GM21825 (cell line): ENCODE results near the gene FMN1.

ENCODE experiments used
- ATAC-seq: cut with Tn5 transposase; IDR thresholded peaks from one replicate; pipeline ENCODE4 v1.9.1; 2021; ENCODE audit warnings: mild to moderate bottlenecking, moderate library complexity; ENCODE audit not compliant: unreplicated experiment

FMN1 gene

DNA sequence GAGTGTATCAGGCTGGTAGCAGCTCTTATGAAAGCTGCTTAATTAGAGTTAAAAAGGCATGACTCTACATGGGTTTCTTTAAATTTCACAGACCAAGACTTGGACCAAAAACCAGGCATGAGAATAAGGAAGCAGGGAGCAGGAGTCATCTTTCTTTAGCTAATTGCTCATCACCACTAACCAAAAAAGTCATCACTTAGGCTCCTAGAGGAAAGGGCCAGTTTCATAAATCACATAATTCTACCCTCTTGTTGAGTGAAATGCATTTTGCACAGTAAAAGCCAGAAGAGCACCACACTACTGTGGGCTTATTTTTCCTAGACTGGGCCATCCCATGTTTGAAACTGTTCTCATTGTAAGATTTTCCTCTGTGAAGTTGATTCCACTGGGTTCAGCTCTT lies 301.1 kb downstream of the FMN1 start:
- ATAC-seq = no peak

- ATAC-seq = no peak
Observed at GRCh38 chr15:32889214-32889613, 305.3 kb downstream of the FMN1 start.

GRCh38 chr15:32888221-32888761 lies 306.2 kb downstream of the FMN1 start:
- ATAC-seq = no peak

DNA sequence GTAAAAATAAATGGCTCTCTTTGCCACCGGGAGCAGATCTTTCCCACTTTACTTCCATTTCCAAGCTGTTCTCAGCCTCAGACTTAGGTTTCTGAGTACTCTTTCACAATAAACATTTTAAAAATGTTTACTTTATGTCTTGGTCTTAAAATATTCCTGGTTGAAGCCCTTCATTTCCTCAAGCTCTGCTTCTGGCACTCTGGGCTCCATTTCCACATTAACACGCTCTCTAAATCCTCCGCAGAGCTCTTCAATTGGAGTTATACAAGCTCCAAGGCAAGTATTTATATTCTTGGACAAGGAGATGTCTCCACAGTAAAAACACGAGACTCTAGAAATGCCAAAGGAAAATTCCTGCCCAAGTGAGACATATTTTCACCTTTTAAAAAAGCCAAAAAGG lies 307.4 kb downstream of the FMN1 start:
- ATAC-seq = no peak

- ATAC-seq = no peak
Observed at GRCh38 chr15:32886459-32886858, 308.1 kb downstream of the FMN1 start.

GRCh38 chr15:32885713-32886112 lies 308.8 kb downstream of the FMN1 start:
- ATAC-seq = no peak

DNA sequence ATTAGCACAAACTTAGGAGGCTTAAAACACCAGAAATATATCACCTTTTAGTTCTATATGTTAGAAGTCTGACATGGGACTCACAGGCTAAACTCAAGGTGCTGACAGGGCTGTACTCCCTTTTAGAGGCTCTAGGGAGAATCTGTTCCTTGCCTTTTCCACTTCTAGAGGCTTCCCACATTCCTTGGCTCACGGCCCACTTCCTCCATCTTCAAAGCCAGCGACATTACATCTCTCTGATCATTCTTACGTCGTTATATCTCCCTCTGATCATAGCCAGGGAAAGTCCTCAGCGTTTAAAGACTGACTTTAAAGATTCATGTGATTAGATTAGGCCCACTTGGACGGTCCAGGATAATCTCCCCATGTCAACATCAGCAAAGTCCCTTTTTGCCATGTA lies 310.4 kb downstream of the FMN1 start:
- ATAC-seq = no peak

- no peak for ATAC-seq
Observed at GRCh38 chr15:32882955-32883354, 311.6 kb downstream of the FMN1 start.

GRCh38 chr15:32881528-32881927 lies 313.0 kb downstream of the FMN1 start:
- no peak for ATAC-seq

- ATAC-seq = no peak
Observed at GRCh38 chr15:32880642-32881041, 313.9 kb downstream of the FMN1 start.

DNA sequence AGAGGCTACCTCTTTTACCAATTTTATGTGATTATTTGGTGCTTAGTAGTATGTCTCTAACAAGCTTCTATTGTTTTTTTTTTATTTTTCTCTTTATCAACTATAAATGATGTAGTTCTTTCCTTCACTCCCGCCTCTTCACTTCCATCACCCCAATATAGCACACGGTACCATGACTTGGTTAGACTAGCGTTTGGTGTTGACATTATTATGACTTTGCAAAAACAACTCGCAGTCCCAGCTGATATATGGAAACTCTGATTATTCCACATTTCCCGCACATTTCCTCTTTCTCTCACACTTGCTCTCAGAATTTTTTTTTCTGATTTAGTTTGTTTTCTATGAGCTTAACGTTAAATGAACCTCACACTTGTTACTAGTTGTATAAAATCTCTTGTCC lies 314.5 kb downstream of the FMN1 start:
- ATAC-seq = no peak

GRCh38 chr15:32878869-32879805 lies 315.4 kb downstream of the FMN1 start:
- ATAC-seq = no peak

DNA sequence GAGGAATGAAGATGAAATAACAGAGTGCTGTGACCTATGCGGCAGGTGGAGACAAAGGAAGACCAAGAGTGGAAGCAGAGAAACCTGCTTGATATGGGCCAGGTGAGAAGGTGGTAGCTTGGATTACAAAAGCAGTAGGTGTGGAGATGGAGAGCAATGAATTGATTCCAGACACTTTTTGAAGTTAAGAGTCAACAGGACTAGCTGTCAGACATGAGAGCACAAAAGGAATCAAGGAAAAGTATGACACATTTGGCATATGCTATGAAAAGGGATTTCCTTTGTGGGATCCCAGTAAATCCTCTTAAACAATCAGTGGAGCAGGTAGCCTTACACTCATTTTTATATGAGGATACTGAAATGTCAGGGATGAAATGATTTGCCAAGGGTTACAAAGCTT lies 316.2 kb downstream of the FMN1 start:
- no peak for ATAC-seq

DNA sequence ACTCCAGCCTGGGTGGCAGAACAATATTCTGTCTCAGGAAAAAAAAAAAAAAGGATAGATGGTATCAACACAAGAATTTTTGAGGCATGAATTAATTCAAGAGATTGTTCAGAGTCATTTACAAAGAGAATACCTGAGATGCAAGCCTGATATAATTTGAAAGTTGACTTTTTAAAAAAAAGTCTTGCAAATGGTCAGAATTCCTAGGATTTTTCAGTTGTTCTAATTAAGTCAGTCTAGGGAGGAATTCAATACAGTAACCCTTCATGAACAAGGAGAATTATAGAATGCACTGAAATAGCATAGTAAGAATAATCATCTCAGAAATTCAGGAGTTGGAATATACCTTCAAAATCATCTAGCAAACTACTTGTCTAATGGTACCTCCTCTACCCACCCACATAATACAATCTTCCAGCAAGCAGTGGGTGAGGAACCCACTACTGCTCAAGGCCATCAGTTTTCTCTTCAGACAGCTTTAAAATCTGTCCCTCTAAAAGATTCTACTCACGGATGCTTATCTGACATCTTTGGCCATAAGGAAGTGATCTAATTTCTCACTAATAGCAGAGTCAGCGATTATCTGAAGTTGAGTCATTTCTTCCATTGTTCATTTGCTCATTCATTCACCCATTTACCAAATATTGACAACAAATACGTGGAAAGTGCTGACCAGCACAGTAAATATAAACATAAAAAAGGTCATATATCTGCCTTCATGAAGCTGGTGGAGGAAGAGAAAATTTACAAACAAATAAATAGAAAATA lies 317.1 kb downstream of the FMN1 start:
- ATAC-seq = no peak

- no peak for ATAC-seq
Observed at GRCh38 chr15:32873284-32874114, 321.0 kb downstream of the FMN1 start.

DNA sequence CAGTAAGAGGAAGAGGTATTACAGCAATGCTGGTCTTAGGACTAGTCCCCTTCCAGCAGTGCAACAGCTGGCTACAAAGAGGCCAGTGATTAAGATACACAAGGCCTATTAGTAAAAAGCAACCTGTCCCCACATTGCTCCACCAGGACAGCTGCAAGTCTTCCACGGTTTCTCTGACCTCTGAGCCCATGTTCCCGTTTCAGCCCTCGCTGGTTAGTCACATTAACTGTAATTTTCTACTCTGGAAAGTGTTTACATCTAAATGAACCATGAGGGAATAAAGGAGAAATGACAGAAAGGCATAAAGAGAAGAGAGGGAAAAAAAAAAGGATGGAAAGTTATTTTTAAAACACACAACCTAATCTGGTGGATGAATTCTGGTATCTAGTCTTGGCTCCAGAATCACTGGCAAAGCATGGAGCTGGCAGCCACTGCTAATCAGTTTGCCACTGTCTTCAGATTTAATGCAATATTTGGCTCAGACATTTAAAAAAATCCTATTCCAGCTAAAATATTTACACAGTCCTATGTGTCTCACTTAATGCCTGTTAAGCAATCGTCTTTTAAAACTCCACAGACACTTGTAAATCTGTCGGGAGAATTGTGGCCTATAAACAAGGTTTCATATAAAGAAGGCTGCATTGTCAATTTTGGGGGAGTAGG lies 321.8 kb downstream of the FMN1 start:
- no peak for ATAC-seq

- no peak for ATAC-seq
Observed at GRCh38 chr15:32871883-32872282, 322.6 kb downstream of the FMN1 start.

DNA sequence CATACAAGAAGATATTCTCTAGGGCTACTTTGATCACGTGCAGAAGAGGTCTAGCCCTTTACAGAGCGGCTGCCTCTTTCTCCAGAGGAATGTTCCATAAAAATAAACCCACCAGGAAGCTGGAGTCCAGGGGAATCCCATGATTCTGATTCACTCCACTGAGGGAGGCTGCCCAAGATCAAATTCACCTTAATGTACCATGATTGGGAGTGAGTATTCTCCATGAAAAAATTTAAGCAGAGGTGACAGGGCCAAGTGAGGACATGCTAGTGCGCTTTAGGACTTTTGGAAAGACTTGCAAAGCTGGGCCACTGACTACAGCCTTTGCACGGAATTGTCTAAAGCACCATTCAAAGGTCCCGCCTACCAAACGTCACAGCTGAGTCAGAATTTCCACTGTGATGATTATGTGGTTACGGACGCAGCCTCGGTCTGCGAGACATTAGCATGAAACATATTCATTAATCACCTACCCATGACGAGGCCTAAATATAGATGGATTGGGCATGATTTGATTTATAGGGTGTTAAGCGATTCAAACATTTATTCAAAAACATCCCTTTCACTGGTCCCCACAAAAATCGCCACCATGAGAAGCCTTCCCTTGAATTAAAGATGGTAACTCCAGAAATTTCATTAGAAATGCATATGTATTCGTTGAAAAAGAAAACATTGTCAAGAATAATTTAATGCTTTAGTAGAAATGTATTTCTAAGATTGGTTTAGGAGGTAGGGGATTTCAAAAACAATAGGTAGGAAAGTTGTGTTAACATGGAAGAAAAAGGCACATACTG lies 324.1 kb downstream of the FMN1 start:
- ATAC-seq = peak; percentile 69

GRCh38 chr15:32869776-32870175 lies 324.7 kb downstream of the FMN1 start:
- ATAC-seq = no peak

- no peak for ATAC-seq
Observed at GRCh38 chr15:32867313-32867626, 327.2 kb downstream of the FMN1 start.
